GM12878 (cell line): ENCODE results near the gene TRMT1.

Experiments
- DPF2 ChIP-seq: fragments of 450-650 bp; IDR thresholded peaks from 2 replicates; pipeline ENCODE4 v1.6.1; 2017; ENCODE audit warnings: mild to moderate bottlenecking
- EGR1 ChIP-seq, 2 experiments: IDR thresholded peaks; 1 replicate in 1 of 2; 2 replicates in 1 of 2; pipeline ENCODE4 v1.6.1; 2011 to 2012; ENCODE audit warnings: low read depth in 2 of 2, low read length in 2 of 2, borderline replicate concordance in 1 of 2, mild to moderate bottlenecking in 1 of 2, moderate library complexity in 1 of 2
- ELK1 ChIP-seq: IDR thresholded peaks from 2 replicates; pipeline ENCODE4 v1.6.1; 2012; ENCODE audit warnings: low read depth, low read length, improper control_type of control experiment
- EP300 ChIP-seq, 2 experiments: fragments of 150-350 bp in 1 of 2; IDR thresholded peaks; 2 replicates each; pipeline ENCODE4 v1.6.1; 2011 to 2012; ENCODE audit warnings: low read depth in 2 of 2, low read length in 2 of 2, borderline replicate concordance in 1 of 2, improper control_type of control experiment in 1 of 2, inconsistent platforms in 1 of 2; ENCODE audit not compliant: control insufficient read depth in 1 of 2
- POLR2A ChIP-seq: IDR thresholded peaks from 2 replicates; pipeline ENCODE4 v1.6.1; 2011; ENCODE audit warnings: low read depth, mild to moderate bottlenecking, low read length
- SKIL ChIP-seq: fragments of 450-650 bp; IDR thresholded peaks from 2 replicates; pipeline ENCODE4 v1.6.1; 2017; ENCODE audit warnings: mild to moderate bottlenecking, low read depth, inconsistent platforms; ENCODE audit not compliant: poor library complexity, severe bottlenecking
- STAT1 ChIP-seq: fragments of 450-650 bp; conservative IDR thresholded peaks from 2 replicates; pipeline ENCODE4 v1.6.1; 2014; ENCODE audit warnings: antibody characterized with exemption, mild to moderate bottlenecking
- TARDBP ChIP-seq: IDR thresholded peaks from 2 replicates; pipeline ENCODE4 v1.6.1; 2016; ENCODE audit warnings: borderline replicate concordance
- YBX1 ChIP-seq: fragments of 450-650 bp; IDR thresholded peaks from 2 replicates; pipeline ENCODE4 v1.6.1; 2016; ENCODE audit warnings: antibody characterized with exemption
- ZSCAN29 ChIP-seq: fragments of 450-650 bp; IDR thresholded peaks from 2 replicates; pipeline ENCODE4 v1.6.1; 2017; ENCODE audit warnings: mild to moderate bottlenecking, moderate library complexity
- TF ChIP-seq, protein P1 (sequence below), 3 experiments: IDR thresholded peaks in 2 of 3; conservative IDR thresholded peaks in 1 of 3; 2 replicates each; pipeline ENCODE4 v1.5.1; 2011; ENCODE audit warnings: low read depth in 3 of 3, low read length in 3 of 3, mild to moderate bottlenecking in 3 of 3, control low read depth in 2 of 3, moderate library complexity in 2 of 3, inconsistent platforms in 1 of 3, mixed read lengths in 1 of 3; ENCODE audit not compliant: control insufficient read depth in 2 of 3, insufficient read depth in 1 of 3; ENCODE audit errors: extremely low read depth in 1 of 3
- TF ChIP-seq, protein P2 (sequence below): IDR thresholded peaks from 2 replicates; pipeline ENCODE4 v1.6.1; 2012; ENCODE audit warnings: low read depth, low read length, improper control_type of control experiment
- TF ChIP-seq, protein P3 (sequence below): fragments of 150-350 bp; IDR thresholded peaks from 2 replicates; pipeline ENCODE4 v1.6.1; 2014; ENCODE audit warnings: mild to moderate bottlenecking, low read depth, low read length

DNA sequence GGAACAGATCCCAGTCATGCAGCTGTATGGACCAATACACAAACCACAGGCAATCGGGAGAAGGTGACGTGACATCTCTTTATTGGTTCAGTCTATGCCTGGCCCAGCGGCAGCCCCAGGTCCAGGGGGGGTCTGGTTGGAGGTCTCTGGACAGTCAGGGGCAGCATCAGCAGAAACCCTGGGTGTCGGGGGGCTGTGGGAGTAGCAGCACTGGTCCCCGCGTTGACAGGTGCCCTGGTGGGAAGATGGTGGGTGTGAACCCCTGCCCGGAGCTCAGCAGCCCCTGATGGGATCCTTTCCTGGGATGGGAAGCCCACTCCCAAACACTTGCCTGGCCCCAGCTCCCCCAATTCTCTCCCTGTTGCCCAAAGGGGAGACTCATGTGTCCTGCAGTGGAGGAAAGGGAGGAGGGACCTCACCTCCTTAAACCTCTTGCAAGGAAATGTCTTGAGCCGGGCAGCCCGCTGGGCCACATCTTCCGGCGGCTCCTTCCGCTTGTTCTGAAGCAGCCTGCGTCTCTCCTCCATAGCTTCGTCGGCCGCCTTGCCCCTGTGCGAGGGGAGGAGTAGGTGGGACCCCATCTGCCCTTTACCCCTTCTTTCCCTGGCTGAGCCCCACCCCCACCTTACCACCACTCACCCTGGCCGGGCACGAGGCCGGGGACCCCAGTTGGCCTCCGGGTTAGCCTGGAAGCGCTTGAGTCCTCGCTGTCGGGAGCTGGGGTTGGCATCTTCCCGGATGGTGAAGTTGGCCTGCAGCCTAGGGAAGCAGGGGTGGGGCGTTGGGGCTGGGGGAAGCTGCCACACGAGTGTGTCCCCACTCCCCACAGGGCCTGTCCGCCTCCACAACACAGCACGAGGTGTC lies 11.5 kb downstream of the TRMT1 start:
- TF ChIP-seq DPF2, result no peak
- no peak; the same call in 1 of the 2 replicates for TF ChIP-seq TARDBP
- TF ChIP-seq, protein P1, sequence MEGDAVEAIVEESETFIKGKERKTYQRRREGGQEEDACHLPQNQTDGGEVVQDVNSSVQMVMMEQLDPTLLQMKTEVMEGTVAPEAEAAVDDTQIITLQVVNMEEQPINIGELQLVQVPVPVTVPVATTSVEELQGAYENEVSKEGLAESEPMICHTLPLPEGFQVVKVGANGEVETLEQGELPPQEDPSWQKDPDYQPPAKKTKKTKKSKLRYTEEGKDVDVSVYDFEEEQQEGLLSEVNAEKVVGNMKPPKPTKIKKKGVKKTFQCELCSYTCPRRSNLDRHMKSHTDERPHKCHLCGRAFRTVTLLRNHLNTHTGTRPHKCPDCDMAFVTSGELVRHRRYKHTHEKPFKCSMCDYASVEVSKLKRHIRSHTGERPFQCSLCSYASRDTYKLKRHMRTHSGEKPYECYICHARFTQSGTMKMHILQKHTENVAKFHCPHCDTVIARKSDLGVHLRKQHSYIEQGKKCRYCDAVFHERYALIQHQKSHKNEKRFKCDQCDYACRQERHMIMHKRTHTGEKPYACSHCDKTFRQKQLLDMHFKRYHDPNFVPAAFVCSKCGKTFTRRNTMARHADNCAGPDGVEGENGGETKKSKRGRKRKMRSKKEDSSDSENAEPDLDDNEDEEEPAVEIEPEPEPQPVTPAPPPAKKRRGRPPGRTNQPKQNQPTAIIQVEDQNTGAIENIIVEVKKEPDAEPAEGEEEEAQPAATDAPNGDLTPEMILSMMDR (IDR thresholded peaks at IDR 0.05 in 2 of 3, conservative IDR thresholded peaks at IDR 0.05 in 1 of 3; ENCODE audit: control insufficient read depth in 2 of 3, extremely low read depth in 1 of 3, insufficient read depth in 1 of 3, low read depth in 3 of 3, low read length in 3 of 3), result 0 out of 6 replicates have a peak, but pooled peaks of 1 of the 3 experiments have one; percentile 3
- no peak for TF ChIP-seq EGR1 (IDR thresholded peaks at IDR 0.05; ENCODE audit: borderline replicate concordance in 1 of 2, low read depth in 2 of 2, low read length in 2 of 2)
- no peak for TF ChIP-seq ZSCAN29
- no peak for TF ChIP-seq SKIL
- TF ChIP-seq STAT1, result no peak
- TF ChIP-seq ELK1, result no peak
- no peak for TF ChIP-seq POLR2A
- TF ChIP-seq EP300 (IDR thresholded peaks at IDR 0.05; ENCODE audit: borderline replicate concordance in 1 of 2, control insufficient read depth in 1 of 2, low read depth in 2 of 2, low read length in 2 of 2), result no peak
- TF ChIP-seq, protein P2, sequence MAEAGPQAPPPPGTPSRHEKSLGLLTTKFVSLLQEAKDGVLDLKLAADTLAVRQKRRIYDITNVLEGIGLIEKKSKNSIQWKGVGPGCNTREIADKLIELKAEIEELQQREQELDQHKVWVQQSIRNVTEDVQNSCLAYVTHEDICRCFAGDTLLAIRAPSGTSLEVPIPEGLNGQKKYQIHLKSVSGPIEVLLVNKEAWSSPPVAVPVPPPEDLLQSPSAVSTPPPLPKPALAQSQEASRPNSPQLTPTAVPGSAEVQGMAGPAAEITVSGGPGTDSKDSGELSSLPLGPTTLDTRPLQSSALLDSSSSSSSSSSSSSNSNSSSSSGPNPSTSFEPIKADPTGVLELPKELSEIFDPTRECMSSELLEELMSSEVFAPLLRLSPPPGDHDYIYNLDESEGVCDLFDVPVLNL, result no peak
- TF ChIP-seq YBX1, result no peak
- TF ChIP-seq, protein P3, sequence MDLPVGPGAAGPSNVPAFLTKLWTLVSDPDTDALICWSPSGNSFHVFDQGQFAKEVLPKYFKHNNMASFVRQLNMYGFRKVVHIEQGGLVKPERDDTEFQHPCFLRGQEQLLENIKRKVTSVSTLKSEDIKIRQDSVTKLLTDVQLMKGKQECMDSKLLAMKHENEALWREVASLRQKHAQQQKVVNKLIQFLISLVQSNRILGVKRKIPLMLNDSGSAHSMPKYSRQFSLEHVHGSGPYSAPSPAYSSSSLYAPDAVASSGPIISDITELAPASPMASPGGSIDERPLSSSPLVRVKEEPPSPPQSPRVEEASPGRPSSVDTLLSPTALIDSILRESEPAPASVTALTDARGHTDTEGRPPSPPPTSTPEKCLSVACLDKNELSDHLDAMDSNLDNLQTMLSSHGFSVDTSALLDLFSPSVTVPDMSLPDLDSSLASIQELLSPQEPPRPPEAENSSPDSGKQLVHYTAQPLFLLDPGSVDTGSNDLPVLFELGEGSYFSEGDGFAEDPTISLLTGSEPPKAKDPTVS, result no peak
